Heart left ventricle (tissue), 16 donors: ENCODE results near the gene SYNPO. TPM values are rescaled to one million over a fixed set of nuclear protein-coding genes. Genes with fewer than 3 reads are reported as not detected.

Source experiments
- ATAC-seq, 4 donors: fragments of 200-7000 bp; cut with Tn5 transposase; one replicate each; pipeline ENCODE4 v1.9.1; 2020 to 2022; ENCODE audit warnings: moderate library complexity in 4 of 4, mild to moderate bottlenecking in 3 of 4, moderate number of reproducible peaks in 1 of 4
- DNase-seq, 5 donors: peaks; one replicate each; pipeline ENCODE4 v3.0.0-alpha.2; 2020
- H3K27ac ChIP-seq, 12 donors: fragments of 200-600 bp; sonication (generic) in 4 of 12; one replicate each; pipeline versions ENCODE4 v1.5.0 to v1.8.0; 2016 to 2022; ENCODE audit warnings: mild to moderate bottlenecking in 2 of 12
- H3K27me3 ChIP-seq, 9 donors: fragments of 200-600 bp; sonication (generic) in 2 of 9; one replicate each; pipeline versions ENCODE4 v1.5.1 to v1.8.0; 2016 to 2022; ENCODE audit warnings: mild to moderate bottlenecking in 3 of 9
- H3K36me3 ChIP-seq, 9 donors: fragments of 200-600 bp; sonication (generic) in 2 of 9; one replicate each; pipeline versions ENCODE4 v1.5.0 to v1.8.0; 2018 to 2022; ENCODE audit warnings: mild to moderate bottlenecking in 2 of 9
- H3K4me1 ChIP-seq, 12 donors: fragments of 200-600 bp; sonication (generic) in 4 of 12; one replicate each; pipeline versions ENCODE4 v1.5.0 to v1.8.0; 2016 to 2022; ENCODE audit warnings: mild to moderate bottlenecking in 3 of 12
- H3K4me3 ChIP-seq, 12 donors: fragments of 200-600 bp; sonication (generic) in 4 of 12; one replicate each; pipeline versions ENCODE4 v1.5.0 to v1.8.0; 2017 to 2022; ENCODE audit warnings: mild to moderate bottlenecking in 9 of 12, moderate library complexity in 4 of 12
- H3K9me3 ChIP-seq, 12 donors: fragments of 200-600 bp; sonication (generic) in 4 of 12; one replicate each; pipeline versions ENCODE4 v1.5.0 to v1.8.0; 2016 to 2022; ENCODE audit warnings: mild to moderate bottlenecking in 1 of 12
- POLR2A ChIP-seq, 2 donors: fragments of 450-650 bp; IDR thresholded peaks; one replicate each; pipeline ENCODE4 v1.6.1; 2017; ENCODE audit warnings: antibody characterized with exemption in 2 of 2, mild to moderate bottlenecking in 2 of 2, moderate library complexity in 2 of 2
- WGBS, 4 donors: extraction: QIAGEN DNeasy Blood & Tissue Kit in 2 of 4; methylation state at CpG; one replicate each; pipeline versions ENCODE4 v1.1.5 to v1.1.7; 2013 to 2018; 5-methylcytosine and 5-hydroxymethylcytosine counted together
- intact Hi-C, 10 donors: fragments of 100-400 bp; cut with DNase I; formaldehyde crosslinking; loops; one replicate each; pipeline versions ENCODE4 v1.11.1 to v1.14.2; 2022
- polyA plus RNA-seq, 2 donors: library from polyadenylated mRNA; stranded (reverse); fragments of 200-250 nt; gene quantifications; one replicate each; pipeline ENCODE4 v1.2.3, GENCODE V29; 2013
- total RNA-seq, 9 donors: library from RNA; depleted of rRNA in 2 of 9; stranded (reverse); fragments of >200 nt in 2 of 9; fragmentation: NEBNext Ultra II Directional in 3 of 9; extraction: Animal tissue kit (Norgen Biotek cat#: 25700) in 3 of 9; gene quantifications; one replicate each; pipeline versions ENCODE4 v1.1.0 to v1.2.4, GENCODE V29; 2016 to 2023
- TF ChIP-seq, protein P1 (sequence below), 12 donors: fragments of 200-600 bp; sonication (generic) in 4 of 12; IDR thresholded peaks; one replicate each; pipeline versions ENCODE4 v1.5.0 to v1.8.0; 2018 to 2022; ENCODE audit warnings: antibody characterized with exemption in 12 of 12, mild to moderate bottlenecking in 5 of 12
- donor health status: ischemic (EF 13 %, LVEDD 7.1; RV severe dilation, severe dysfunction).
- donor health status: healthy with polysubstance abuse.
- donor health status: DM: no; HTN: yes; CAD: no.
- donor health status: DM: no; HTN: no; CAD: no.
- donor health status: ischemic (EF 25% LVEDD 6.9; RV normal size, moderate dysfunction).
- donor health status: ischemic (EF 25% LVEDD 5.7; RV mildly dilated, moderate dysfunction).
- donor health status: healthy.
- donor health status: DM: yes; HTN: yes; CAD: no.
- donor health status: ischemic (EF 35%, LVEDD 5.7; RV mildly dilated, moderate dysfunction).
- donor health status: nonischemic (EF 11% LVEDD 7.7; RV severe dilation, severe dysfunction).
- donor health status: DM: yes; HTN: yes; CAD: no.
- donor health status: PGD.
- donor health status: ischemic (EF 29% LVEDD 5.4; RV normal size, mild dysfunction).
- donor health status: nonischemic (EF 23%, LVEDD 6.1; RV moderate dilation, normal function).

Gene SYNPO
- total and polyA plus RNA-seq, 11 donors, result 304 to 791 (median 590) TPM

DNA sequence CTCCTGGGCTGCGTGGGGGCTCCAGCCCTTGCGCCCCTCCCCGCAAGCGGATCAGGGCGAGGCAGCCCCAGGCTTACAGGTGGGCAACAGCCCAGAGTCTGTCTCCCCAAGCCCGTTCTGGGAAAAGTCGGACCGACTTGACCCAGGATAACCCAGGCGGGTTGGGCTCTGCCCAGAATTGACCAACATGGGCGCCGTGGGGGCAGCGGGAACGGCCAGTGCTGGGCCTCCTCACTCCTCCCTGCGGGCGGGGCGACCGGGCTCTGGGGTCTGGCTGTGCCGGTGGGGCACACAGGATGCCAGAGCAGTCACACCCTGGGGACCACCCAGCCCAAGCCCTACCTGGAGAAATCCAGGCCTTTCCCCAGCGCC, 15.3 kb upstream of the SYNPO start:
- DNase-seq, result peak; percentile 59 to 80 (median 77)

DNA sequence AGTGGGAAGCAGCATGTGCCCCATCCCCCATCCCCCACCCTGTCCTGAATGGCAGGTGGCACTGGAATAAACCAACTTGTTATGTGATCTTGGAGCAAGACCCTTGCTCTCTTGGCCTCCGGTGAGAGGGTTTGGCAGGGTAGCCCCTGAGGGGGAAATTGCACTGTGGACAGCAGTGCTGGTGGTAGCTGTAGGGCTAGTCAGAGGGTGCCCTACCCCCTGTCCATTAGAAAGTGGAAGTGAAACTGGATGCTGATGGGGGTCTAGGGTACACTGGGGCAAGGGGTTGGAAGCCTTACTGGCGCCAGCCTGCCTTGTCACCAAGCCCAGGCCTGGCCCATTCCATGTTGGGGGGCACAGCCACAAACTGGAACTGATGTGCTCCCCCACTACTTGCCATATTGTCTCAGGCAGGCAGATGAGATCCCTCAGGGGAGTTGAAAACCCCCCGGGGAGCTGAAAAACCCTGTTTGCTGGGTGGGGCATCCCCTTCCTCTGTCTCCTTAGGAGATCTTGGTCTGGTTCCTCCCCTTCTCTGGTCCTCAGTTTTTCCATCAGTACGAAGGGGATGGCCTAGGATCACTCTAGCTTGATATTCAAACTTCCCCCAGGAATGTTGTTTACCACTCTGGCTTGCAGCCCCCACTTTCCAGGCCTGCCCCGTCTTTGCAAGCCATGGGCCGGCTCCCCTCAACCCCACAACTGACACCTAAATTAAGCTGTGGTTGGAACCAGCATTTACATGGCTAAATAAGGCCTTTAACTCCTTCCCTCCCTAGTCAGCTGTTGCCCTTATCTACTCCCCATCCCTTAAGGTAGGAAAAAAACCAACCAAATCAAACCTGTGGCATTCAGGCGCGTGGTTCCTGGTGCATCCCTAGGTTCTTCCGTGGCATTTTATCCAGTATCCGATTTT, 14.4 kb upstream of the SYNPO start:
- H3K4me1 ChIP-seq, result peaks cover 15 to 93% (median 78%) of the 10 kb centered on the region in 12 donors
- H3K36me3 ChIP-seq, result peaks cover 0 to 15% (median 0%) of the 10 kb centered on the region in 9 donors
- ATAC-seq, result peak in 2 of 4 donors; percentile 2 to 17
- peak overlapping the region; percentile 93 to 100 (median 99) for H3K27ac ChIP-seq
- WGBS, 4 donors, result 34 to 43% (median 37%) methylated on average over 9 to 10 of the region's 10 CpGs
- H3K9me3 ChIP-seq, result no peaks in the 10 kb centered on the region
- intact Hi-C loops, result loop anchor here in 3 of 10 donors (2.0 to 5.0 kb wide), 5 partner anchors 15 to 35 kb away; partner anchors contain the start of gene SYNPO (in 1 of the 3)
- DNase-seq, result peak in 2 of 5 donors; percentile 33 to 44
- TF ChIP-seq, protein P1, sequence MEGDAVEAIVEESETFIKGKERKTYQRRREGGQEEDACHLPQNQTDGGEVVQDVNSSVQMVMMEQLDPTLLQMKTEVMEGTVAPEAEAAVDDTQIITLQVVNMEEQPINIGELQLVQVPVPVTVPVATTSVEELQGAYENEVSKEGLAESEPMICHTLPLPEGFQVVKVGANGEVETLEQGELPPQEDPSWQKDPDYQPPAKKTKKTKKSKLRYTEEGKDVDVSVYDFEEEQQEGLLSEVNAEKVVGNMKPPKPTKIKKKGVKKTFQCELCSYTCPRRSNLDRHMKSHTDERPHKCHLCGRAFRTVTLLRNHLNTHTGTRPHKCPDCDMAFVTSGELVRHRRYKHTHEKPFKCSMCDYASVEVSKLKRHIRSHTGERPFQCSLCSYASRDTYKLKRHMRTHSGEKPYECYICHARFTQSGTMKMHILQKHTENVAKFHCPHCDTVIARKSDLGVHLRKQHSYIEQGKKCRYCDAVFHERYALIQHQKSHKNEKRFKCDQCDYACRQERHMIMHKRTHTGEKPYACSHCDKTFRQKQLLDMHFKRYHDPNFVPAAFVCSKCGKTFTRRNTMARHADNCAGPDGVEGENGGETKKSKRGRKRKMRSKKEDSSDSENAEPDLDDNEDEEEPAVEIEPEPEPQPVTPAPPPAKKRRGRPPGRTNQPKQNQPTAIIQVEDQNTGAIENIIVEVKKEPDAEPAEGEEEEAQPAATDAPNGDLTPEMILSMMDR (IDR thresholded peaks at IDR 0.05), result no peak
- TF ChIP-seq POLR2A (IDR thresholded peaks at IDR 0.05), result no peak
- H3K4me3 ChIP-seq, result peak overlapping the region; percentile 52 to 99 (median 92)
- H3K27me3 ChIP-seq, result peaks cover 0 to 10% (median 0%) of the 10 kb centered on the region in 9 donors

More for the DNA sequence above, 15.3 kb upstream of the SYNPO start:
- intact Hi-C loops, result loop anchor here in 2 of 10 donors (2.0 to 5.0 kb wide), 2 partner anchors 24 to 33 kb away; no protein-coding TSS in a partner anchor
- no peaks in the 10 kb centered on the region for H3K9me3 ChIP-seq
- peak in 1 of 2 donors; percentile 18 for TF ChIP-seq POLR2A (IDR thresholded peaks at IDR 0.05)
- TF ChIP-seq, protein P1 (IDR thresholded peaks at IDR 0.05), result no peak
- H3K27ac ChIP-seq, result peak overlapping the region; percentile 93 to 100 (median 99)
- H3K4me3 ChIP-seq, result peak overlapping the region; percentile 52 to 99 (median 92)
- H3K36me3 ChIP-seq, result peaks cover 0 to 10% (median 0%) of the 10 kb centered on the region in 9 donors
- peaks cover 0 to 10% (median 0%) of the 10 kb centered on the region in 9 donors for H3K27me3 ChIP-seq
- peak; percentile 39 to 65 (median 54) for ATAC-seq
- H3K4me1 ChIP-seq, result peaks cover 9 to 90% (median 75%) of the 10 kb centered on the region in 12 donors
- 16 to 22% (median 19%) methylated on average over 15 to 19 of the region's 19 CpGs; no CpG with 5 or more reads in 1 of the 4 donors for WGBS, 4 donors

DNA sequence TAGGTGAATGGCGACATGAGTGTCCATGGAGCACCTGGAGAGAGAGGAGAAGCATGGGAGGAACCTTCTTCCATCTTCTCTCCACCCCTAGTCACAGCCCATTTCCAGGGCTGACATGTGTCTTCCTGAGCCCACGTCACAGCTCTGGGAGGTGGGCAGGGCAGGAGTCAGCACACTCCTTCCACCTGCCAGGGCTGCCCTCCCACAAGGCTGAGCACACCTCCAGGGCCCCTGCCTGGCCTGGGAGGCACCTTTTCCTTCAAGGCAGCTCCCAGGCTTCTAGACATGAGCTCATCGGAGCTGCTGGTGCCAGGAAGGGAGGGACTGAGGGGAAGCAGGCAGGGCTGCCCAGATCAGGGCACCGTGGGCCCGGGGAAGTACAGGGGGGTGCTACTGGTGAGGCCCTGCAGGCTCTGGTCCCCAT, 13.6 kb upstream of the SYNPO start:
- WGBS, 4 donors, result 20 to 33% (median 27%) methylated on average over 5 of the region's 5 CpGs
- ATAC-seq (peak; percentile 2 to 43 (median 32)), DNase-seq (peak; percentile 61 to 85 (median 70))
- peaks cover 15 to 93% (median 81%) of the 10 kb centered on the region in 12 donors for H3K4me1 ChIP-seq
- no peaks in the 10 kb centered on the region for H3K9me3 ChIP-seq
- peaks cover 0 to 18% (median 3%) of the 10 kb centered on the region in 9 donors for H3K36me3 ChIP-seq
- H3K4me3 ChIP-seq, result peak overlapping the region; percentile 52 to 99 (median 92)
- peak overlapping the region; percentile 93 to 100 (median 99) for H3K27ac ChIP-seq
- peaks cover 0 to 10% (median 0%) of the 10 kb centered on the region in 9 donors for H3K27me3 ChIP-seq
- intact Hi-C loops, result loop anchor here in 3 of 10 donors (2.0 to 5.0 kb wide), 4 partner anchors 14 to 36 kb away; partner anchors contain the start of gene SYNPO (in 1 of the 3)
- peak in 1 of 2 donors; percentile 36 for TF ChIP-seq POLR2A (IDR thresholded peaks at IDR 0.05)
- TF ChIP-seq, protein P1 (IDR thresholded peaks at IDR 0.05), result no peak
